Esophagus muscularis mucosa (tissue), 4 donors: ENCODE results near the gene BCAS4. TPM values are rescaled to one million over a fixed set of nuclear protein-coding genes. Genes with fewer than 3 reads are reported as not detected.

Experiments used
- DNase-seq: peaks from one replicate; pipeline ENCODE4 v3.0.0-alpha.2; 2017; ENCODE audit errors: extremely low spot score
- H3K27ac ChIP-seq, 4 donors: fragments of 200-600 bp; sonication (generic); replicated peaks in 1 of 4; 1 replicate in 3 of 4; 2 replicates in 1 of 4; pipeline ENCODE4 v1.5.1; 2016 to 2019; ENCODE audit warnings: mild to moderate bottlenecking in 1 of 4
- H3K27me3 ChIP-seq, 4 donors: fragments of 200-600 bp; sonication (generic); one replicate each; pipeline versions ENCODE4 v1.5.1 to v1.6.0; 2016 to 2019
- H3K36me3 ChIP-seq, 4 donors: fragments of 200-600 bp; sonication (generic); one replicate each; pipeline ENCODE4 v1.5.1; 2016 to 2019
- H3K4me1 ChIP-seq, 4 donors: fragments of 200-600 bp; sonication (generic); one replicate each; pipeline ENCODE4 v1.5.1; 2016 to 2019
- H3K4me3 ChIP-seq, 4 donors: fragments of 200-600 bp; sonication (generic); 1 replicate in 2 of 4; 2 replicates in 2 of 4; pipeline ENCODE4 v1.5.1; 2016 to 2019; ENCODE audit warnings: mild to moderate bottlenecking in 4 of 4, moderate library complexity in 1 of 4
- H3K9me3 ChIP-seq, 4 donors: fragments of 200-600 bp; sonication (generic); 1 replicate in 3 of 4; 2 replicates in 1 of 4; pipeline ENCODE4 v1.5.1; 2016 to 2019
- EP300 ChIP-seq: sonication (generic); formaldehyde crosslinking; IDR thresholded peaks from one replicate; pipeline ENCODE4 v1.6.1; 2017; ENCODE audit warnings: antibody characterized with exemption
- POLR2A ChIP-seq: fragments of 450-650 bp; IDR thresholded peaks from one replicate; pipeline ENCODE4 v1.6.1; 2017; ENCODE audit warnings: antibody characterized with exemption, moderate library complexity, mild to moderate bottlenecking, low read depth
- POLR2AphosphoS5 ChIP-seq, 2 donors: sonication (generic); formaldehyde crosslinking; IDR thresholded peaks; one replicate each; pipeline ENCODE4 v1.6.1; 2017; ENCODE audit warnings: antibody characterized with exemption in 2 of 2
- WGBS: methylation state at CpG from one replicate; pipeline ENCODE4 v1.1.5; 2018; 5-methylcytosine and 5-hydroxymethylcytosine counted together
- intact Hi-C: fragments of 100-400 bp; cut with DNase I; formaldehyde crosslinking; loops from one replicate; pipeline ENCODE4 v1.15.1; 2023
- total RNA-seq, 4 donors: library from RNA; depleted of rRNA; stranded (reverse); fragments of >200 nt; gene quantifications; one replicate each; pipeline versions ENCODE4 v1.1.0 to v1.2.1, GENCODE V29; 2016
- TF ChIP-seq, protein P1 (sequence below), 3 experiments: fragments of 200-600 bp in 2 of 3; fragments of 450-650 bp in 1 of 3; sonication (generic) in 2 of 3; IDR thresholded peaks; one replicate each; pipeline ENCODE4 v1.5.1; 2017 to 2019; ENCODE audit warnings: antibody characterized with exemption in 3 of 3, mild to moderate bottlenecking in 2 of 3, moderate library complexity in 1 of 3

Gene BCAS4
- total RNA-seq, 4 donors from 2014 or later, result 3.1 to 5.4 (median 4.5) TPM

DNA sequence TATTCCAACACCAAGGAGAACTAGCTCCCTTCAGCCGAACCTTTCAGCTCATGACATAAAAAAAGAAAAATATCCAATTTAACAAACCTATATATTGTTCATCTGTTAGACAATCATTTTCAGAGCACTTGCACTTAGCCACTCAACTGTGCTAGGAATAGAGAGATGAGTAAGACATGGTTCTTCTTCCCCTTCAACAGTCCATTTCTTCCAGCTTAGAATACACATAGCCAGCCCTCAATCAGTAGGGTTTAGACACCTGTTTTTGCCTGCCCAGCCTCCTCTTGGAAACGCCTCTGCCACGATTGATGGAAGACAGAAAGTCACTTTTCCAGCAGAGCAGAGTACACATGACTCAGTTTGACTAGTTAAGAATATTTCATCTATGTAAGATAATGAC, 114.6 kb downstream of the BCAS4 start:
- Histone ChIP-seq H3K27me3 (no peaks in the 10 kb centered on the region), H3K4me1 (peaks cover 27 to 63% (median 62%) of the 10 kb centered on the region in 4 donors)

DNA sequence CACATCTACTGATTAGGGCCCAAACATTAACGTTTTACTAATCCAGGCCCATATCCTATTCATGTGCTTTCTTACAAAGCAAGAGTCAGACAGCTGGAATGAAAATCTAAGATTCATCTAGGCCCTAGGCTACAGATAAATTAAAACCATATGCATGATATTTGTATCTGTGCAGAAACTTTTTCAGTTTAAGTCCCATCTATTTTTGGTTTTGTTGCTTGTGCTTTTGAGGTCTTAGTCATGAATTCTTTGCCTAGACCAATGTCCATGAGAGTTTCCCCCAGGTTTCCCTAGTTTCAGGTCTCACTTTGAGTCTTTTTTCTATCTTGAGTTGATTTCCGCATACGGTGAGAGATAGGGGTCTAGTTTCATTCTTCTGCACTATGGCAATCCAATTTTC, 116.2 kb downstream of the BCAS4 start:
- WGBS, result 59% methylated on average over 3 of the region's 3 CpGs
- H3K27me3 ChIP-seq, result no peaks in the 10 kb centered on the region
- peaks cover 35 to 75% (median 65%) of the 10 kb centered on the region in 4 donors for H3K4me1 ChIP-seq
- TF ChIP-seq, protein P1, sequence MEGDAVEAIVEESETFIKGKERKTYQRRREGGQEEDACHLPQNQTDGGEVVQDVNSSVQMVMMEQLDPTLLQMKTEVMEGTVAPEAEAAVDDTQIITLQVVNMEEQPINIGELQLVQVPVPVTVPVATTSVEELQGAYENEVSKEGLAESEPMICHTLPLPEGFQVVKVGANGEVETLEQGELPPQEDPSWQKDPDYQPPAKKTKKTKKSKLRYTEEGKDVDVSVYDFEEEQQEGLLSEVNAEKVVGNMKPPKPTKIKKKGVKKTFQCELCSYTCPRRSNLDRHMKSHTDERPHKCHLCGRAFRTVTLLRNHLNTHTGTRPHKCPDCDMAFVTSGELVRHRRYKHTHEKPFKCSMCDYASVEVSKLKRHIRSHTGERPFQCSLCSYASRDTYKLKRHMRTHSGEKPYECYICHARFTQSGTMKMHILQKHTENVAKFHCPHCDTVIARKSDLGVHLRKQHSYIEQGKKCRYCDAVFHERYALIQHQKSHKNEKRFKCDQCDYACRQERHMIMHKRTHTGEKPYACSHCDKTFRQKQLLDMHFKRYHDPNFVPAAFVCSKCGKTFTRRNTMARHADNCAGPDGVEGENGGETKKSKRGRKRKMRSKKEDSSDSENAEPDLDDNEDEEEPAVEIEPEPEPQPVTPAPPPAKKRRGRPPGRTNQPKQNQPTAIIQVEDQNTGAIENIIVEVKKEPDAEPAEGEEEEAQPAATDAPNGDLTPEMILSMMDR (IDR thresholded peaks at IDR 0.05), result no peak
- TF ChIP-seq POLR2A, result no peak
- TF ChIP-seq POLR2AphosphoS5 (IDR thresholded peaks at IDR 0.05), result no peak
- no peak for TF ChIP-seq EP300
- no peak overlapping the region for H3K27ac ChIP-seq
- H3K9me3 ChIP-seq, result no peaks in the 10 kb centered on the region
- peaks cover 0 to 3% (median 0%) of the 10 kb centered on the region in 4 donors for H3K36me3 ChIP-seq
- no peak for DNase-seq
- intact Hi-C loops, result no loop called here
- H3K4me3 ChIP-seq, result no peak overlapping the region

More for the DNA sequence above, 114.6 kb downstream of the BCAS4 start:
- H3K9me3 ChIP-seq, result no peaks in the 10 kb centered on the region
- 94% methylated on average over 3 of the region's 3 CpGs for WGBS
- H3K4me3 ChIP-seq, result no peak overlapping the region
- intact Hi-C loops, result no loop called here
- no peak for DNase-seq
- TF ChIP-seq, protein P1 (IDR thresholded peaks at IDR 0.05), result no peak
- TF ChIP-seq POLR2A, result no peak
- TF ChIP-seq EP300, result no peak
- no peak for TF ChIP-seq POLR2AphosphoS5 (IDR thresholded peaks at IDR 0.05)
- no peak overlapping the region for H3K27ac ChIP-seq
- H3K36me3 ChIP-seq, result peaks cover 0 to 3% (median 0%) of the 10 kb centered on the region in 4 donors

DNA sequence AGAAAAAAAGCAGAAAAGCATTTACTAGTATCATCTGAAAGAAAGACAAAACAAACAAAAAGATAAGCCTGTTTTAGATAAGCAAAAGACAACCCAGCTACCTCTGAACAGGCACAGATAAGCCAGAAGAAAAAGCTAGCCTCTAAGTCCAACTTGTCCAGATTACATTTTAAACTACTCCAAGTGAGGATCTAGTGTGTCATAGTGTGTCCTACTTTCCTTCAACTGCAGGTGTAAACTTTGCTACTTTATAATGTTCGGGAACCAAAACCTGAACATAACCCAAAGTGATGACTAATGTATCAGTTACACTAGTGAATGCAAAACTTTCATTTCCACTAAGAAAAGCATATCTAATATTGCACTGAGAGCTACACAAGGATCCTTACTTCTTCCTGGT, 116.9 kb downstream of the BCAS4 start:
- DNase-seq, result no peak
- TF ChIP-seq POLR2A (no peak), POLR2AphosphoS5 (IDR thresholded peaks at IDR 0.05) (no peak), EP300 (no peak)
- TF ChIP-seq, protein P1 (IDR thresholded peaks at IDR 0.05), result no peak
- H3K27ac ChIP-seq, result no peak overlapping the region
- no peak overlapping the region for H3K4me3 ChIP-seq
- WGBS, result 27% methylated on average over 1 of the region's 1 CpG
- peaks cover 42 to 77% (median 68%) of the 10 kb centered on the region in 4 donors for H3K4me1 ChIP-seq
- H3K36me3 ChIP-seq, result peaks cover 0 to 3% (median 0%) of the 10 kb centered on the region in 4 donors
- intact Hi-C loops, result no loop called here
- H3K27me3 ChIP-seq, result no peaks in the 10 kb centered on the region
- no peaks in the 10 kb centered on the region for H3K9me3 ChIP-seq

DNA sequence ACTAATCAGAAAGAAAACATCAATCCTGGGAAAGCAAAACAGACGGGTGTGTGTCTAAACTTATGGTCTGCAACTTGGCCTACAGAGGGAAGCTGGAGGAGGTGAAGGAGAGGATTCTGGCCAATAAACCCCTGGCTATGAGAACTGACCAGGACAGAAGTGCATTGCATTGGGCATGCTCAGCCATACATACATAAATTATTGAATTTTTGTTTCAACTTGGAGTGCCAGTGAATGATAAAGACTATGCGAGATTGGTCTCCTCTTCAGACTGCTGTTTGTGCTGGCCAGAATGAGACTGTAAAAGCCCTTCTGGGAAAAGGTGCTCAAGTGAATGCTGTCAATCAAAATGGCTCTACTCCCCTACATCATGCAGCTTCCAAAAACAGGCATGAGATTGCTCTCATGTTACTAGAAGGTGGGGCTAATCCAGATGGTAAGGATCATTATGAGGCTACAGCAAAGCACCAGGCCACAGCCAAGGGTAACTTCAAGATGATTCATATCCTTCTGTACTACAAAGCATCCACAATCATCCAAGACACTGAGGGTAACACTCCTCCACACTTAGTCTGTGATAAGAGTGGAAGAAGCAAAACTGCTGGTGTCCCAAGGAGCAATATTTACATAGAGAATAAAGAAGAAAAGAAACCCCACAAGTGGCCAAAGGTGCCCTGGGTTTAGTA, 119.0 kb downstream of the BCAS4 start:
- Histone ChIP-seq H3K27me3 (no peaks in the 10 kb centered on the region), H3K36me3 (no peaks in the 10 kb centered on the region), H3K27ac (peak overlapping the region in 1 of 4 donors; percentile 20), H3K4me3 (no peak overlapping the region), H3K9me3 (no peaks in the 10 kb centered on the region), H3K4me1 (peaks cover 58 to 91% (median 79%) of the 10 kb centered on the region in 4 donors)
- TF ChIP-seq EP300, result no peak
- no peak for TF ChIP-seq POLR2AphosphoS5 (IDR thresholded peaks at IDR 0.05)
- TF ChIP-seq, protein P1 (IDR thresholded peaks at IDR 0.05), result no peak
- TF ChIP-seq POLR2A, result no peak
- intact Hi-C loops, result no loop called here
- no peak for DNase-seq
- WGBS, result 68% methylated on average over 2 of the region's 2 CpGs
